ENCODE measurements around the gene HS6ST3. TPM values are rescaled to one million over a fixed set of nuclear protein-coding genes. Genes with fewer than 3 reads are reported as not detected.

Gene HS6ST3
- total RNA-seq, 1 donor: under 0.01 TPM

DNA sequence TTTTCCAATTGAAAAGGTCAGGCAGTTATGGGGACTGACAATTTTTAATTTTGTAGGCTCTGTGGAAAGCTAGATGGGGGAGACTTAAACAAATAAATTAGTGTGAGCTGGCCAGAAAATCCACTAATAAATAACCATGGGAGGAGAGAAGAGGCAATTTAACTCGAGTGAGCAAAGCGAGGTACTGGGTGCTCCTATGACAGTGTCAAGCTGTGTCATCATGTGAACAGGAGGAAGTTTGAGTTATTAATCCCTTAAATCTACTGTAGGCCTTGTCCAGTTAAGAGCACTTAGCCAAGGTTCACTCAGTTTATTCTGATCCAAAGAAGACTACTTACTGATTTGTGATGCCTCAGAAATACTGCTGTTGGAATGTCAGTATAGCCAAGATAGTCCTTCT is 781.6 kb downstream of the HS6ST3 start:
- H3K4me1 ChIP-seq (ENCODE audit: insufficient read depth, low read length): no peaks in the 10 kb centered on the region
- no peaks in the 10 kb centered on the region for H3K27me3 ChIP-seq (ENCODE audit: insufficient read depth, low read length)
- H3K9me3 ChIP-seq (ENCODE audit: low read depth, low read length): no peaks in the 10 kb centered on the region
- H3K4me3 ChIP-seq (ENCODE audit: low read length): no peak overlapping the region

DNA sequence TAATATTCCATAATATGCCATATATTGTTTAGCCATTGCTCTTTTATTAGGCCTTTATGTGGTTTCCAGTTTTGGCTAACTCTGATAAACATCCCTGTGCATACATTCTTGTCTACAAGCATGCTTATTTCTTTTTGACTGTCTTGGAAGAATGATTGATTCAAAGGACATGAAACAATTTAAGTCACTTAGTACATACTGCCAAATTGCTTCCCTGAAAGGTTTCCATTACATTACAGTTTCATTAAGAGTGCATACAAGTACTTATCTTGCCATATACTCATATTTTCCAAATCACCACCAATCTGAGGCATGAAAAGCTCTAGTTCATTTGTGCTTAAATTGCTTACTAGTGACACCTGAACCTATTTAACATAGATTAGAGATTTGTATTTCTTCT is 790.5 kb downstream of the HS6ST3 start:
- Histone ChIP-seq H3K4me3 (ENCODE audit: low read length) (no peak overlapping the region), H3K27me3 (ENCODE audit: insufficient read depth, low read length) (no peaks in the 10 kb centered on the region)

More for the DNA sequence above, 790.5 kb downstream of the HS6ST3 start:
- Histone ChIP-seq H3K9me3 (ENCODE audit: low read depth, low read length) (no peaks in the 10 kb centered on the region), H3K4me1 (ENCODE audit: insufficient read depth, low read length) (no peaks in the 10 kb centered on the region)

Other genes starting within 250 kb of the HS6ST3 start
- gene UGGT2, start 36.7 kb upstream of the HS6ST3 start, total RNA-seq: 4.3 TPM

Measured in mononuclear cell (primary cell).